D721Med (cell line): Measurements from ENCODE around the gene GPANK1.

Source experiments
- DNase-seq: peaks from one replicate; pipeline ENCODE4 v3.0.0; 2011; ENCODE audit warnings: low spot score; ENCODE audit not compliant: insufficient read length
- FAIRE-seq: peaks from 2 replicates; lab custom pipeline; 2011; peaks lifted over from hg19 to GRCh38; lab: Jason Lieb, UNC
- CTCF ChIP-seq: IDR thresholded peaks from 2 replicates; pipeline ENCODE4 v1.5.1; 2012; ENCODE audit warnings: mild to moderate bottlenecking, control low read depth; ENCODE audit not compliant: insufficient read depth; ENCODE audit errors: missing control alignments

GPANK1 gene

GRCh38 chr6:31661262-31662123, 3.3 kb downstream of the GPANK1 start:
- DNase-seq = no peak
- TF ChIP-seq CTCF = no peak
- no peak for FAIRE-seq

GRCh38 chr6:31660381-31661261, 4.2 kb downstream of the GPANK1 start, which contains the start of gene C6orf47:
Gene C6orf47, minus strand, starts transcription at chr6:31660778. Its CDS starts 831 bp downstream, at chr6:31659947.
- peak; percentile 86 for DNase-seq
- TF ChIP-seq CTCF = no peak
- no peak for FAIRE-seq

GRCh38 chr6:31659649-31660380, 5.0 kb downstream of the GPANK1 start:
- no peak for TF ChIP-seq CTCF
- DNase-seq = no peak
- FAIRE-seq = no peak

GRCh38 chr6:31658983-31659648, 5.7 kb downstream of the GPANK1 start:
- DNase-seq (no peak), FAIRE-seq (no peak)
- no peak for TF ChIP-seq CTCF

GRCh38 chr6:31658158-31658688, 6.6 kb downstream of the GPANK1 start:
- TF ChIP-seq CTCF = no peak
- FAIRE-seq (no peak), DNase-seq (no peak)
